Psoas muscle (tissue), 8 donors: ENCODE data around the gene AFAP1. TPM values are rescaled to one million over a fixed set of nuclear protein-coding genes. Genes with fewer than 3 reads are reported as not detected.
A peak's percentile ranks its signal among the peaks of the same experiment; 100 is the strongest.

Experiments used
- ATAC-seq, 4 donors: fragments of 200-7000 bp; cut with Tn5 transposase; one replicate each; pipeline ENCODE4 v1.9.1; 2020; ENCODE audit warnings: moderate library complexity in 3 of 4, mild to moderate bottlenecking in 2 of 4
- DNase-seq, 2 donors: peaks; one replicate each; pipeline ENCODE4 v3.0.0-alpha.2; 2020
- H3K27ac ChIP-seq: fragments of 200-600 bp; one replicate; pipeline ENCODE4 v1.8.0; 2022
- H3K27me3 ChIP-seq, 3 donors: fragments of 200-600 bp in 1 of 3; one replicate each; pipeline versions ENCODE4 v1.6.1 to v1.8.0; 2013 to 2022; ENCODE audit warnings: low read length in 2 of 3, mild to moderate bottlenecking in 2 of 3, moderate library complexity in 1 of 3; ENCODE audit not compliant: insufficient read depth in 3 of 3
- H3K36me3 ChIP-seq, 2 donors: fragments of 200-600 bp in 1 of 2; one replicate each; pipeline versions ENCODE4 v1.6.1 to v1.8.0; 2013 to 2022; ENCODE audit warnings: low read depth in 1 of 2, mild to moderate bottlenecking in 1 of 2, moderate library complexity in 1 of 2; ENCODE audit not compliant: insufficient read depth in 1 of 2
- H3K4me1 ChIP-seq: fragments of 200-600 bp; one replicate; pipeline ENCODE4 v1.8.0; 2022
- H3K4me3 ChIP-seq: fragments of 200-600 bp; one replicate; pipeline ENCODE4 v1.8.0; 2022; ENCODE audit warnings: mild to moderate bottlenecking
- H3K9me3 ChIP-seq: fragments of 200-600 bp; one replicate; pipeline ENCODE4 v1.8.0; 2022
- CTCF ChIP-seq: fragments of 200-600 bp; IDR thresholded peaks from one replicate; pipeline ENCODE4 v1.8.0; 2022; ENCODE audit warnings: antibody characterized with exemption
- WGBS, 3 donors: extraction: QIAGEN DNeasy Blood & Tissue Kit; methylation state at CpG; one replicate each; pipeline versions ENCODE4 v1.1.6 to v1.1.7; 2013; 5-methylcytosine and 5-hydroxymethylcytosine counted together
- intact Hi-C, 2 donors: fragments of 100-400 bp; cut with DNase I; formaldehyde crosslinking; loops; one replicate each; pipeline versions ENCODE4 v1.11.0 to v1.14.2; 2022
- polyA plus RNA-seq, 3 donors: library from polyadenylated mRNA; stranded (reverse); fragments of 200-250 nt; gene quantifications; one replicate each; pipeline ENCODE4 v1.2.3, GENCODE V29; 2013
- total RNA-seq, 4 donors: library from RNA; stranded (reverse); fragmentation: NEBNext Ultra II Directional in 2 of 4; extraction: Animal tissue kit (Norgen Biotek cat#: 25700) in 2 of 4; gene quantifications; one replicate each; pipeline versions ENCODE4 v1.2.1 to v1.2.4, GENCODE V29; 2021 to 2023
- donor health status: healthy with polysubstance abuse.
- donor health status: DM: no; HTN: no; CAD: no; lungs with moderate emphysema.
- donor health status: Bipolar disorder and iron deficiency.
- donor health status: healthy.
- donor health status: DM: yes; HTN: yes; CAD: no.
- donor health status: DM: no; HTN: no; CAD: no.
- donor health status: DM: no; HTN: no; CAD: no.
- donor health status: DM: yes; HTN: yes; CAD: no.

Gene AFAP1
- total and polyA plus RNA-seq, 7 donors = 1.3 to 11.4 (median 2.6) TPM

DNA sequence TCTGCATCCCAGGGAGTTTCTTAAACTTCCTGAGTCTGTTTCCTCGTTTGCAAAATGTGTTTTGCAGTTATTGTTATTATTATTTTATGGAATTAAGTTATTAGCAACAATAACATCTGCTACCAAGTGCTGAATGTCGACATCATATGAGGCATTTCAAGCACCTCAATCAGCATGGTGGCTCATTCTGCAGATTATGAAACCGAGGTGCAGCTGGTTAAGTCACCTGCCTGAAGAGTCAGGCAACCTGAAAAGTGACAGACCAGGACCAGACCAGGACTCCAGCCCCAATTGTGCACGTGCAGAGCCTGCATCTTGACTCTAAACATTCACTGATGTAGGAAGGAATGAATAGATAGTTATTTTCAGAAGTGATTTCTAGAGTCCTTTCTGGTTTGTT, 99.8 kb downstream of the AFAP1 start:
- H3K9me3 ChIP-seq = no peaks in the 10 kb centered on the region
- no peaks in the 10 kb centered on the region for H3K27me3 ChIP-seq
- no peak for TF ChIP-seq CTCF
- WGBS, 3 donors = 67 to 79% (median 70%) methylated on average over 4 of the region's 4 CpGs
- H3K4me3 ChIP-seq = no peak overlapping the region
- H3K27ac ChIP-seq = no peak overlapping the region
- H3K36me3 ChIP-seq = peaks cover 0 to 9% of the 10 kb centered on the region in 2 donors
- intact Hi-C loops = loop anchor here in 1 of 2 donors (5.0 kb wide), 1 partner anchor 38 kb away; no protein-coding TSS in a partner anchor
- ATAC-seq (no peak), DNase-seq (no peak)
- H3K4me1 ChIP-seq = peaks cover 17% of the 10 kb centered on the region

GRCh38 chr4:7838136-7838782, 101.4 kb downstream of the AFAP1 start:
- DNase-seq (no peak), ATAC-seq (no peak)
- Histone ChIP-seq H3K4me1 (peaks cover 5% of the 10 kb centered on the region), H3K27me3 (no peaks in the 10 kb centered on the region), H3K4me3 (no peak overlapping the region), H3K27ac (no peak overlapping the region), H3K36me3 (peaks cover 0 to 9% of the 10 kb centered on the region in 2 donors), H3K9me3 (no peaks in the 10 kb centered on the region)
- 94 to 96% (median 95%) methylated on average over 13 of the region's 13 CpGs for WGBS, 3 donors
- intact Hi-C loops = no loop called here
- TF ChIP-seq CTCF = no peak

DNA sequence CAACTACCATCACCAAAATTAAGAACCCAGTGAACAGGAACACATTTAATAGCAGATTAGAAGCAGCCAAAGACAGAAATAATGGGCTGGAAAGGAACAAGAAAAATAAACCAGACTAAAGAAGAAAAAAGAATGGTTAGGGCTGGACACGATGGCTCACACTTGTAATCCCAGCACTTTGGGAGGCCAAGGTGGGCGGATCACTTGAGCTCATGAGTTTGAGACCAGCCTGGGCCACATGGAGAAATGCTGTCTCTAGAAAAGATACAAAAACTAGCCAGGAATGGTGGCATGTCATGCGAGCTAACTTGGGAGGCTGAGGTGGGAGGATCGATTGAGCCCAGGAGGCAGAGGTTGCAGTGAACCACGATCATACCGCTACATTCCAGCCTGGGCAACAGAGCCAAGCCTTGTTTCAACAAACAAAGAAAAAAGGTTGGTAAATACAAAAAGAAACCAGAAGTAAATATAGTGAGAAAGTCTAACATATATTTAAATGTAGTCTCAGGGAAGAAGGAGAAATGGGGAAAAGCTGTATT, 102.0 kb downstream of the AFAP1 start:
- TF ChIP-seq CTCF = no peak
- Histone ChIP-seq H3K4me1 (peaks cover under 1% of the 10 kb centered on the region), H3K9me3 (no peaks in the 10 kb centered on the region), H3K27me3 (no peaks in the 10 kb centered on the region), H3K27ac (no peak overlapping the region), H3K36me3 (peaks cover 0 to 9% of the 10 kb centered on the region in 2 donors), H3K4me3 (no peak overlapping the region)
- no peak for DNase-seq
- ATAC-seq = no peak
- intact Hi-C loops = no loop called here
- WGBS, 3 donors = 91% methylated on average over 6 of the region's 6 CpGs

DNA sequence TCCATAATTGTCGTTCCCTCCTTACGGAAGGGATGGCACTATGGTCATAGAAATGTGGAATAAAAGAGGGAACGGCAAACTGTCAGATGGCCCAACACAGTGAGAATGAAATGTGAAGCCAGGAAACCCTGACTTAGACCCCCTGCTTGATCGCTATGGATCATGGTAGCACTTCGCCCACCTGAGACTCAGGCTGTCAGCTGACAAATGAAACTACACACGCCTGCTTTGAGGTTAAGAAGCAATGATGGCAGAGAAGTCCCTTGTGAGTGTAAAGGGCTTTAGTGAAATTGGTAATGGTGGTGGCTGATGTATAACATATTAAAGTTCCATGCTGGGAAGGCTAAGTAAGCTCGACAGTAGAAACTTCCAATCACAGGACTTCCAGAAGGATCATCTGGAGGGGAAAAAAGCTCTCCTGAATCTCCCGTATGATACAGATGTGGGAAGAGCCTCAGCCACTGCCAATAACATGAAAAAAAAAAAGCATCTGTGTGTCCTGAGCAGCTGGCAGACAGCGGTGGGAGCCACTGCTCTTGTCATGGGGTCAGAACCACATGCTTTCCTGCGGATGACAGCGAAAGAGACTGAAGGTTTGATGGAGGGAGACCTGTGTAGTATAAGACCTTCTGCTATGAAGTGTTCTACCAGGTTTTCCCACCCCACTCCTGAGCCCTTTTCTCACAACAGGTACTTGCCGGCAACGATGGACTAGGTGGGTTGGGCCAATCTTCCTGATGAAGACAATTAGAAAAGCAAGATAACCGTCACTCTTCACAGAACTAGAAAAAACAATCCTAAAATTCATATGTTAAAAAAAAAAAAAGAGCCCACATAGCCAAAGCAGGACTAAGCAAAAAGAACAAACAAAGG, 107.6 kb downstream of the AFAP1 start:
- DNase-seq = no peak
- WGBS, 3 donors = 68 to 72% (median 70%) methylated on average over 14 of the region's 14 CpGs
- Histone ChIP-seq H3K36me3 (no peaks in the 10 kb centered on the region), H3K27ac (peak overlapping the region; percentile 87), H3K4me3 (peak overlapping the region; percentile 41), H3K9me3 (no peaks in the 10 kb centered on the region), H3K4me1 (peaks cover 39% of the 10 kb centered on the region), H3K27me3 (no peaks in the 10 kb centered on the region)
- TF ChIP-seq CTCF = no peak
- ATAC-seq = peak in 2 of 4 donors; percentile 17 to 34
- intact Hi-C loops = no loop called here
